Fibroblast of pulmonary artery (primary cell): Measurements from ENCODE around the gene SPIRE1.
A peak's percentile ranks its signal among the peaks of the same experiment; 100 is the strongest.
"Not testable (repeated sequence)": the region's sequence is repeated elsewhere in the genome, so short reads cannot be mapped to it uniquely, and the experiment has no call there.

Source experiments
- DNase-seq: peaks from one replicate; pipeline ENCODE4 v3.0.0-alpha.2; 2010; ENCODE audit warnings: low read depth
- H3K4me3 ChIP-seq: replicated peaks from 2 replicates; pipeline ENCODE4 v1.5.1; 2011; ENCODE audit warnings: low read depth, mild to moderate bottlenecking, control low read depth, low read length, moderate library complexity
- CTCF ChIP-seq: IDR thresholded peaks from 2 replicates; pipeline ENCODE4 v1.5.1; 2011; ENCODE audit warnings: mild to moderate bottlenecking, control low read depth, low read length, inconsistent platforms; ENCODE audit errors: missing control alignments

The SPIRE1 gene

GRCh38 chr18:12651651-12652050 is 6.3 kb downstream of the SPIRE1 start:
- no peak for DNase-seq
- H3K4me3 ChIP-seq, result no peak overlapping the region
- no peak for TF ChIP-seq CTCF

GRCh38 chr18:12647773-12648172 is 10.1 kb downstream of the SPIRE1 start:
- DNase-seq, result no peak
- H3K4me3 ChIP-seq, result no peak overlapping the region
- TF ChIP-seq CTCF, result no peak

GRCh38 chr18:12645751-12646203 is 12.1 kb downstream of the SPIRE1 start:
- TF ChIP-seq CTCF, result no peak
- DNase-seq, result peak; percentile 65
- no peak overlapping the region for H3K4me3 ChIP-seq

- DNase-seq, result no peak
- TF ChIP-seq CTCF, result no peak
- H3K4me3 ChIP-seq, result no peak overlapping the region
Measured at GRCh38 chr18:12645254-12645653, 12.7 kb downstream of the SPIRE1 start.

- H3K4me3 ChIP-seq, DNase-seq: not testable (repeated sequence)
Measured at GRCh38 chr18:12643756-12644155, 14.2 kb downstream of the SPIRE1 start.

GRCh38 chr18:12640881-12641200 is 17.1 kb downstream of the SPIRE1 start:
- no peak for DNase-seq
- no peak for TF ChIP-seq CTCF
- H3K4me3 ChIP-seq, result no peak overlapping the region

- TF ChIP-seq CTCF, result peak; percentile 16
- no peak overlapping the region for H3K4me3 ChIP-seq
- peak; percentile 76 for DNase-seq
Measured at GRCh38 chr18:12639990-12640880, 17.7 kb downstream of the SPIRE1 start.
